Dermis microvascular lymphatic vessel endothelial cell (primary cell): Measurements from ENCODE around the gene BMS1. TPM values are rescaled to one million over a fixed set of nuclear protein-coding genes. Genes with fewer than 3 reads are reported as not detected.

Source experiments
- total RNA-seq: library from RNA; depleted of rRNA; stranded (reverse); fragments of >200 nt; gene quantifications from 2 replicates; pipeline ENCODE4 v1.2.1, GENCODE V29; 2014

Gene BMS1
- total RNA-seq, 1 donor from 2014 or later = 15.9 TPM

Other genes starting within 250 kb of the BMS1 start
- 11.3 and 21.7 TPM in 2 replicates for gene ZNF33B, start 144.2 kb upstream of the BMS1 start, total RNA-seq